Measurements from ENCODE around the gene RGS3. TPM values are rescaled to one million over a fixed set of nuclear protein-coding genes. Genes with fewer than 3 reads are reported as not detected.

RGS3 gene
- total and polyA plus RNA-seq, 2 of the 13 experiments (the other 11 are each of a cell fraction or from before 2014, with no cell fraction given) = 17.1 to 28.8 TPM

- 0 out of 2 replicates have a peak, but pooled peaks have one; percentile 28 for TF ChIP-seq ZNF101 (CRISPR knock-in tag; IDR thresholded peaks at IDR 0.05; ENCODE audit: borderline replicate concordance, low read depth)
- TF ChIP-seq MNT (IDR thresholded peaks at IDR 0.05) = 0 out of 2 replicates have a peak, but pooled peaks have one; percentile 28
- TF ChIP-seq POLR2AphosphoS2 (IDR thresholded peaks at IDR 0.05; ENCODE audit: low read depth, low read length) = no peak
- peak; percentile 99 for TF ChIP-seq PPARG (CRISPR knock-in tag; conservative IDR thresholded peaks at IDR 0.05)
- TF ChIP-seq HNF4A (CRISPR knock-in tag; IDR thresholded peaks at IDR 0.05) = peak; percentile 100
- no peak for TF ChIP-seq ZFAT (CRISPR knock-in tag; conservative IDR thresholded peaks at IDR 0.05)
- no peak for TF ChIP-seq RFX1 (IDR thresholded peaks at IDR 0.05)
- no peak for TF ChIP-seq ZNF530 (CRISPR knock-in tag; IDR thresholded peaks at IDR 0.05; ENCODE audit: low read depth)
- TF ChIP-seq PHF8 (CRISPR knock-in tag; IDR thresholded peaks at IDR 0.05) = peak; percentile 62
- peak; percentile 97 for TF ChIP-seq ARID5B (CRISPR knock-in tag; IDR thresholded peaks at IDR 0.05)
- TF ChIP-seq ZNF83 (CRISPR knock-in tag; IDR thresholded peaks at IDR 0.05; ENCODE audit: borderline replicate concordance) = no peak
- no peak; the same call in 1 of the 2 replicates for TF ChIP-seq DR1 (CRISPR knock-in tag; IDR thresholded peaks at IDR 0.05)
- peak; percentile 78 for TF ChIP-seq MYC (CRISPR knock-in tag; IDR thresholded peaks at IDR 0.05; ENCODE audit: borderline replicate concordance)
- TF ChIP-seq HIVEP1 (CRISPR knock-in tag; IDR thresholded peaks at IDR 0.05) = peak; percentile 94
- TF ChIP-seq KDM5A (IDR thresholded peaks at IDR 0.05; ENCODE audit: borderline replicate concordance, low read length) = no peak; the same call in 1 of the 2 replicates
- TF ChIP-seq ZNF329 (CRISPR knock-in tag; IDR thresholded peaks at IDR 0.05; ENCODE audit: low read depth) = peak; percentile 78; the same call in 1 of the 2 replicates
- TF ChIP-seq U2AF1 (optimal IDR thresholded peaks at IDR 0.05; ENCODE audit: low read depth, low read length) = peak; percentile 85
- TF ChIP-seq ATF2 (CRISPR knock-in tag; IDR thresholded peaks at IDR 0.05) = peak; percentile 91
- peak; percentile 98 for TF ChIP-seq ELF3 (CRISPR knock-in tag; IDR thresholded peaks at IDR 0.05)
- no peak; the same call in 1 of the 2 replicates for TF ChIP-seq AHR (CRISPR knock-in tag; IDR thresholded peaks at IDR 0.05)
- no peak for TF ChIP-seq NFATC3 (CRISPR knock-in tag; IDR thresholded peaks at IDR 0.05)
- TF ChIP-seq ZNF317 (CRISPR knock-in tag; IDR thresholded peaks at IDR 0.05) = 0 out of 2 replicates have a peak, but pooled peaks have one; percentile 50
- 0 out of 2 replicates have a peak, but pooled peaks have one; percentile 48 for TF ChIP-seq ZNF674 (CRISPR knock-in tag; IDR thresholded peaks at IDR 0.05; ENCODE audit: low read depth)
Measured at GRCh38 chr9:113504725-113505590, 41.4 kb downstream of the RGS3 start (continued).
